Caco-2 (cell line): ENCODE results near the gene RAB20. TPM values are rescaled to one million over a fixed set of nuclear protein-coding genes. Genes with fewer than 3 reads are reported as not detected.
"Not testable (repeated sequence)": the region's sequence is repeated elsewhere in the genome, so short reads cannot be mapped to it uniquely, and the experiment has no call there.

ENCODE experiments used
- BruUV-seq: library from RNA; stranded (reverse); fragments of 400-500 nt; replicated peaks from 2 replicates; lab custom pipeline; 2021; lab: Mats Ljungman, UMichigan
- CTCF ChIA-PET: fragments of 300-600 bp; sonication (Branson Sonifier 250); formaldehyde crosslinking; loops from one replicate; lab custom pipeline; 2022; ENCODE audit warnings: antibody characterized with exemption; lab: Charles Lee
- POLR2A ChIA-PET: fragments of 300-600 bp; sonication (Branson Sonifier 250); formaldehyde crosslinking; loops from one replicate; lab custom pipeline; 2022; ENCODE audit warnings: antibody characterized with exemption; lab: Charles Lee
- DNase-seq, 2 experiments: peaks; one replicate each; pipeline versions ENCODE4 v3.0.0 to v3.0.0-alpha.2; 2020 to 2022
- H3K27me3 ChIP-seq: replicated peaks from 2 replicates; pipeline ENCODE4 v1.6.0; 2011; ENCODE audit warnings: low read length; ENCODE audit not compliant: control insufficient read depth, insufficient read depth
- H3K36me3 ChIP-seq: 2 replicates; pipeline ENCODE4 v1.5.1; 2011; ENCODE audit warnings: low read length; ENCODE audit not compliant: control insufficient read depth, insufficient read depth
- H3K4me1 ChIP-seq: fragments of 250-450 bp; sonication (Bioruptor Pico); 2 replicates; pipeline ENCODE4 v1.5.1; 2020; ENCODE audit warnings: mild to moderate bottlenecking
- H3K4me3 ChIP-seq: 2 replicates; pipeline ENCODE4 v1.5.1; 2011; ENCODE audit warnings: low read depth, mild to moderate bottlenecking, control low read depth, low read length
- H3K9me3 ChIP-seq: fragments of 250-450 bp; sonication (Bioruptor Pico); 2 replicates; pipeline ENCODE4 v1.5.1; 2020; ENCODE audit warnings: mild to moderate bottlenecking, moderate library complexity
- H3K27ac Mint-ChIP-seq: one replicate; pipeline ENCODE4 v1.8.0; 2022; ENCODE audit warnings: mixed read lengths; ENCODE audit not compliant: unreplicated experiment
- H3K27me3 Mint-ChIP-seq: one replicate; pipeline ENCODE4 v1.8.0; 2022; ENCODE audit warnings: mixed read lengths; ENCODE audit not compliant: insufficient read depth, unreplicated experiment
- H3K36me3 Mint-ChIP-seq: one replicate; pipeline ENCODE4 v1.8.0; 2022; ENCODE audit warnings: mild to moderate bottlenecking, mixed read lengths; ENCODE audit not compliant: insufficient read depth, unreplicated experiment
- H3K4me1 Mint-ChIP-seq: one replicate; pipeline ENCODE4 v1.8.0; 2022; ENCODE audit warnings: low read depth, mixed read lengths; ENCODE audit not compliant: unreplicated experiment
- H3K4me3 Mint-ChIP-seq: one replicate; pipeline ENCODE4 v1.8.0; 2022; ENCODE audit warnings: mild to moderate bottlenecking, moderate library complexity, mixed read lengths; ENCODE audit not compliant: unreplicated experiment
- H3K9me3 Mint-ChIP-seq: one replicate; pipeline ENCODE4 v1.8.0; 2022; ENCODE audit warnings: mixed read lengths; ENCODE audit not compliant: unreplicated experiment
- intact Hi-C: fragments of 100-400 bp; cut with micrococcal nuclease; formaldehyde crosslinking; loops from one replicate; pipeline ENCODE4 v1.10.0; 2022; ENCODE audit not compliant: unreplicated experiment
- total RNA-seq: library from RNA; stranded (reverse); gene quantifications from 2 replicates; pipeline ENCODE4 v1.2.3, GENCODE V29; 2022
- TF ChIP-seq, protein P1 (sequence below), 2 experiments: fragments of 200-600 bp in 1 of 2; IDR thresholded peaks; 1 replicate in 1 of 2; 2 replicates in 1 of 2; pipeline versions ENCODE4 v1.5.1 to v1.8.0; 2011 to 2022; ENCODE audit warnings: antibody characterized with exemption in 1 of 2, control low read depth in 1 of 2, inconsistent platforms in 1 of 2, low read depth in 1 of 2, low read length in 1 of 2, mild to moderate bottlenecking in 1 of 2, moderate library complexity in 1 of 2; ENCODE audit not compliant: insufficient read depth in 1 of 2, severe bottlenecking in 1 of 2, unreplicated experiment in 1 of 2

Gene RAB20
- total RNA-seq, 1 experiment from 2014 or later, result 37.9 TPM

GRCh38 chr13:110492679-110493593 lies 68.6 kb downstream of the RAB20 start:
- Mint-ChIP-seq H3K27ac (no peak overlapping the region), H3K9me3 (no peaks in the 10 kb centered on the region), H3K36me3 (no peaks in the 10 kb centered on the region), H3K4me1 (peaks cover 11% of the 10 kb centered on the region), H3K27me3 (no peaks in the 10 kb centered on the region), H3K4me3 (no peak overlapping the region)
- no TSS peak for BruUV-seq
- ChIA-PET POLR2A (no interaction called here), CTCF (no interaction called here)
- TF ChIP-seq, protein P1, sequence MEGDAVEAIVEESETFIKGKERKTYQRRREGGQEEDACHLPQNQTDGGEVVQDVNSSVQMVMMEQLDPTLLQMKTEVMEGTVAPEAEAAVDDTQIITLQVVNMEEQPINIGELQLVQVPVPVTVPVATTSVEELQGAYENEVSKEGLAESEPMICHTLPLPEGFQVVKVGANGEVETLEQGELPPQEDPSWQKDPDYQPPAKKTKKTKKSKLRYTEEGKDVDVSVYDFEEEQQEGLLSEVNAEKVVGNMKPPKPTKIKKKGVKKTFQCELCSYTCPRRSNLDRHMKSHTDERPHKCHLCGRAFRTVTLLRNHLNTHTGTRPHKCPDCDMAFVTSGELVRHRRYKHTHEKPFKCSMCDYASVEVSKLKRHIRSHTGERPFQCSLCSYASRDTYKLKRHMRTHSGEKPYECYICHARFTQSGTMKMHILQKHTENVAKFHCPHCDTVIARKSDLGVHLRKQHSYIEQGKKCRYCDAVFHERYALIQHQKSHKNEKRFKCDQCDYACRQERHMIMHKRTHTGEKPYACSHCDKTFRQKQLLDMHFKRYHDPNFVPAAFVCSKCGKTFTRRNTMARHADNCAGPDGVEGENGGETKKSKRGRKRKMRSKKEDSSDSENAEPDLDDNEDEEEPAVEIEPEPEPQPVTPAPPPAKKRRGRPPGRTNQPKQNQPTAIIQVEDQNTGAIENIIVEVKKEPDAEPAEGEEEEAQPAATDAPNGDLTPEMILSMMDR (IDR thresholded peaks at IDR 0.05; ENCODE audit: insufficient read depth in 1 of 2, low read depth in 1 of 2, low read length in 1 of 2, severe bottlenecking in 1 of 2, unreplicated experiment in 1 of 2), result no peak
- Histone ChIP-seq H3K36me3 (no peaks in the 10 kb centered on the region), H3K27me3 (no peaks in the 10 kb centered on the region), H3K4me1 (0 out of 2 replicates have a peak, but pooled peaks cover 11% of the 10 kb centered on the region), H3K9me3 (no peaks in the 10 kb centered on the region), H3K4me3 (no peak overlapping the region)
- DNase-seq, result no peak
- intact Hi-C loops, result no loop called here

DNA sequence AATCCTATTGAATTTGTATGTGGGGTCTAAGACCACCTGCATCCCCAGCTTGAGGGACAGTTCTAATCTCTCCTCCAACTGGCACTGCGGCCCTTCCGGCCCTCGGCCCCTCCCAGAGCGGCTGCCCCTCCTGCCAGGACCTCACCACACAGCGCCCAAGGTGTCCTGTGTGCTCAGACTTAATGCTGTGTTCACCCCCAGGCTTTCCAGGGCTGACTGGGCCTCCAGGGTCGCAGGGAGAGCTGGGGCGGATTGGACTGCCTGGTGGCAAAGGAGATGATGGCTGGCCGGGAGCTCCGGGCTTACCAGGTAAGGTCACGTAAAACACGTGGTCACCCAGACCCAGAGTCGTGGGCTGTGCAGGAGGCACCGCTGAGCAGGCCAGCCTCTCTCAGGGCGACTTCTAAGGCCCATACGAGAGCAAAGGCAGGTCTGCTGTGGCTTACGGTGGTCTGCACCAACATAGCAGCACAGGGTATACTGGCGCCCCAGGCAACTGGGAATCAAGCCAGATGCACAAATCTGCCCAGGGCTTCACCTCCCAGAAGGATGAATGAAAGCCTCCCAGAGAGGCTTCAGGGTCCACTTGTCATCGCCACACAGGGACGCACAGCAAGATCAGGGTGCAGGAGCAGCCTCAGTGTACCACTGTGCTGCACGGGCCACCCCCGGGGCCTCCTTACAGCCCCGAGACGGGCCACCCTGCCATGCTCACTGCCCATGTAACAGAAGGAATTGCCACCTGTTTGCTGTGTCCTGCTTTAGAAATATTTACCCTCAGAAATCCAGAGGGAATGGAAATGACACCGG lies 69.4 kb downstream of the RAB20 start:
- ChIA-PET CTCF (no interaction called here), POLR2A (no interaction called here)
- Histone ChIP-seq H3K9me3 (no peaks in the 10 kb centered on the region), H3K4me1 (peaks cover 18% of the 10 kb centered on the region), H3K27me3 (no peaks in the 10 kb centered on the region), H3K36me3 (no peaks in the 10 kb centered on the region), H3K4me3 (no peak overlapping the region)
- Mint-ChIP-seq H3K27ac (no peak overlapping the region), H3K4me3 (no peak overlapping the region), H3K4me1 (peaks cover 11% of the 10 kb centered on the region), H3K9me3 (no peaks in the 10 kb centered on the region), H3K36me3 (no peaks in the 10 kb centered on the region), H3K27me3 (no peaks in the 10 kb centered on the region)
- intact Hi-C loops, result no loop called here
- TF ChIP-seq, protein P1 (IDR thresholded peaks at IDR 0.05; ENCODE audit: insufficient read depth in 1 of 2, low read depth in 1 of 2, low read length in 1 of 2, severe bottlenecking in 1 of 2, unreplicated experiment in 1 of 2), result no peak
- no TSS peak for BruUV-seq
- DNase-seq, result no peak

DNA sequence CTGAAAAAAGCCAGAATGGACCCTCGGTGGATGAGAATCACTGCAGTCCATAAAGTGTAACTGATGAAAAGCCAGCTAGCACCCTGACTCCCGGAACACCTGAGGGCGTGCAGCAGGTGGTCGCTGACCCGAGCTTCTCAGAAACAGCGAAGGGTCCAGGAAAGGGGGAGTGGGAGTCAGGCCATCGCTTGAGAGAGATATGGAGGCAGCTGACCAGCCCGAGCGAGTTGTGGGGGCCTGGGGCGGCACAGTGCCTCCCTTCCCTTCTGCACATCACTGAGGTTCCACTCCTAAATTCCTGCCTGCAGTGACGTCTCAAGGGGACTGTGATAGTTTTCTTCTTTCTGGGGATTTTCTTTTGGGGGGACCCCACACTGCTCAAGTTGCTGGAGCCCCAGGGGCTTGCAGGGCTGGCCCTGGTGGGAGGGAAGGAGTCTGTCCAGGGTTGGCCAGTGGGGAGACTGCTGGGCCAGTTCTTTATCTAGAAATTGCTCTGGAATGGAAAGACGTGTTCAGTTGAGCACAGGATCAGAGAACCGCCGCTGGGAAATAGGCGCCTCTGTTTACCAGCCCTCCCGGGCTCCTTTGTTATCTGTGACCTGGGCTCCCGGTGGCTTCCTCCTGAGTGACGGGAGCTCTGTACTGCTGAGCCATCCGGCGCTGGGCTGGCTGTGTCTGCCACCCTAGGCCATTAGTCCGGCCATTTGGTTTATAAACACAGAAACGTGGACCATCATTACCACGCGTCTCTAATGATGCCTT lies 71.3 kb downstream of the RAB20 start:
- CTCF ChIA-PET, result interaction anchor here (0.7 to 1.5 kb wide), 2 partner anchors 34 to 37 kb away, joined by 3 to 4 read pairs; no protein-coding TSS in a partner anchor
- Histone ChIP-seq H3K4me1 (peaks cover 35% of the 10 kb centered on the region), H3K36me3 (no peaks in the 10 kb centered on the region)

DNA sequence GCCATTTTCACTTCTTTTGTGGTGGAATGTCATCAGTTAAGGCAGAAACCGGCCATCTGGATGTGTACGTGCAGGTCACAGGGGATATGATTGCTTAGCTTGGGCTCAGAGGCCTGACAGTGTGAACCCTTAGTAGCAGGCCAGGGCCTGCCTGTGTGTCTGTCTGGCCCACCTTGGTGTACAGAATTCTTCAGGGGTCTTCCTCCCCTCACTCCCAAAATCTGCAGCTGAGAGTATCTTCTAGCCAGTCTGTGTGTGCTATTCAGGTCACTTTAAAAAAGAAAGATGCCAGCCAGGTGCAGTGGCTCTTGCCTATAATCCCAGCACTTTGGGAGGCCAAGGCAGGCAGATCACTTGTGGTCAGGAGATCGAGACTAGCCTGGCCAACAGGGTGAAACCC lies 74.6 kb downstream of the RAB20 start:
- H3K36me3 Mint-ChIP-seq, result peaks cover 22% of the 10 kb centered on the region
- H3K9me3 Mint-ChIP-seq, BruUV-seq: not testable (repeated sequence)

More for the DNA sequence above, 71.3 kb downstream of the RAB20 start:
- Mint-ChIP-seq H3K4me3 (no peak overlapping the region), H3K36me3 (peaks cover 14% of the 10 kb centered on the region), H3K27ac (peak overlapping the region; percentile 63), H3K9me3 (no peaks in the 10 kb centered on the region), H3K27me3 (no peaks in the 10 kb centered on the region), H3K4me1 (peaks cover 18% of the 10 kb centered on the region)
- POLR2A ChIA-PET, result no interaction called here
- no TSS peak for BruUV-seq
- Histone ChIP-seq H3K9me3 (no peaks in the 10 kb centered on the region), H3K4me3 (no peak overlapping the region), H3K27me3 (no peaks in the 10 kb centered on the region)
- intact Hi-C loops, result no loop called here
- TF ChIP-seq, protein P1 (IDR thresholded peaks at IDR 0.05; ENCODE audit: insufficient read depth in 1 of 2, low read depth in 1 of 2, low read length in 1 of 2, severe bottlenecking in 1 of 2, unreplicated experiment in 1 of 2), result no peak
- DNase-seq, result no peak

More for the DNA sequence above, 74.6 kb downstream of the RAB20 start:
- H3K4me3 Mint-ChIP-seq, result peak overlapping the region; percentile 51
- H3K27me3 ChIP-seq, POLR2A ChIA-PET, CTCF ChIA-PET, DNase-seq, H3K36me3 ChIP-seq, H3K9me3 ChIP-seq, H3K4me3 ChIP-seq, H3K27me3 Mint-ChIP-seq: not testable (repeated sequence)
- H3K27ac Mint-ChIP-seq, result peak overlapping the region; percentile 95
- peaks cover 25% of the 10 kb centered on the region for H3K4me1 Mint-ChIP-seq
- H3K4me1 ChIP-seq, result peaks cover 45% of the 10 kb centered on the region
- intact Hi-C loops, result loop anchor here (1.0 kb wide), 1 partner anchor 40 kb away; no protein-coding TSS in a partner anchor
